ENCODE measurements around the gene SLC35E2B.

SLC35E2B gene

GRCh38 chr1:1623631-1624442, 68.8 kb downstream of the SLC35E2B start:
- no peak for DNase-seq (ENCODE audit: low spot score)

GRCh38 chr1:1623181-1623630, 69.4 kb downstream of the SLC35E2B start:
- no peak for DNase-seq (ENCODE audit: low spot score)

GRCh38 chr1:1622788-1623094, 69.9 kb downstream of the SLC35E2B start:
- DNase-seq (ENCODE audit: low spot score) = no peak

GRCh38 chr1:1622010-1622787, 70.4 kb downstream of the SLC35E2B start:
- DNase-seq (ENCODE audit: low spot score) = no peak

GRCh38 chr1:1621173-1622009, 71.2 kb downstream of the SLC35E2B start:
- DNase-seq (ENCODE audit: low spot score) = no peak

GRCh38 chr1:1620433-1621139, 72.0 kb downstream of the SLC35E2B start:
- DNase-seq (ENCODE audit: low spot score) = no peak

GRCh38 chr1:1619917-1620361, 72.7 kb downstream of the SLC35E2B start:
- no peak for DNase-seq (ENCODE audit: low spot score)

GRCh38 chr1:1618396-1619068, 74.1 kb downstream of the SLC35E2B start:
- DNase-seq (ENCODE audit: low spot score) = no peak

- DNase-seq (ENCODE audit: low spot score) = no peak
Observed at GRCh38 chr1:1617925-1618324, 74.7 kb downstream of the SLC35E2B start.

- DNase-seq (ENCODE audit: low spot score) = no peak
Observed at GRCh38 chr1:1617516-1617915, 75.1 kb downstream of the SLC35E2B start.

GRCh38 chr1:1616838-1617237, 75.8 kb downstream of the SLC35E2B start:
- no peak for DNase-seq (ENCODE audit: low spot score)

GRCh38 chr1:1616045-1616790, 76.4 kb downstream of the SLC35E2B start:
- DNase-seq (ENCODE audit: low spot score) = no peak

- DNase-seq (ENCODE audit: low spot score) = peak; percentile 99
Observed at GRCh38 chr1:1615256-1616044, 77.1 kb downstream of the SLC35E2B start, which contains the start of gene MIB2. MIB2 (plus strand) TSS chr1:1615500; CDS start chr1:1623453, 7,953 bp downstream.

GRCh38 chr1:1614954-1615255, 77.7 kb downstream of the SLC35E2B start:
- no peak for DNase-seq (ENCODE audit: low spot score)

GRCh38 chr1:1614204-1614953, 78.2 kb downstream of the SLC35E2B start:
- DNase-seq (ENCODE audit: low spot score) = peak; percentile 43

- no peak for DNase-seq (ENCODE audit: low spot score)
Observed at GRCh38 chr1:1613509-1614082, 79.0 kb downstream of the SLC35E2B start.

- DNase-seq (ENCODE audit: low spot score) = no peak
Observed at GRCh38 chr1:1612104-1612400, 80.5 kb downstream of the SLC35E2B start.

- DNase-seq (ENCODE audit: low spot score) = no peak
Observed at GRCh38 chr1:1610796-1611195, 81.8 kb downstream of the SLC35E2B start.

All from hematopoietic multipotent progenitor cell treated with erythropoietin and hydrocortisone succinate and interleukin-3 and kit ligand, for 17 days (in vitro differentiated cells).